HG02938 (cell line): ENCODE measurements around the gene OR52E2.

Experiments
- ATAC-seq: cut with Tn5 transposase; IDR thresholded peaks from one replicate; pipeline ENCODE4 v1.9.1; 2021; ENCODE audit warnings: mild to moderate bottlenecking, moderate library complexity; ENCODE audit not compliant: unreplicated experiment

Gene OR52E2

GRCh38 chr11:5021996-5022395, 37.4 kb downstream of the OR52E2 start:
- ATAC-seq, result no peak

GRCh38 chr11:5013012-5013411, 46.4 kb downstream of the OR52E2 start:
- ATAC-seq, result no peak

GRCh38 chr11:5011254-5011653, 48.2 kb downstream of the OR52E2 start:
- ATAC-seq, result no peak
